ENCODE results near the gene CDC42BPB.

The CDC42BPB gene

GRCh38 chr14:103070263-103070885 is 13.0 kb upstream of the CDC42BPB start:
- no peak overlapping the region for H3K4me3 ChIP-seq (ENCODE audit: low read depth, low read length)
- no peak for TF ChIP-seq CTCF (IDR thresholded peaks at IDR 0.05; ENCODE audit: control insufficient read depth, extremely low read depth, insufficient read depth)
- DNase-seq (ENCODE audit: low read depth): no peak

DNA sequence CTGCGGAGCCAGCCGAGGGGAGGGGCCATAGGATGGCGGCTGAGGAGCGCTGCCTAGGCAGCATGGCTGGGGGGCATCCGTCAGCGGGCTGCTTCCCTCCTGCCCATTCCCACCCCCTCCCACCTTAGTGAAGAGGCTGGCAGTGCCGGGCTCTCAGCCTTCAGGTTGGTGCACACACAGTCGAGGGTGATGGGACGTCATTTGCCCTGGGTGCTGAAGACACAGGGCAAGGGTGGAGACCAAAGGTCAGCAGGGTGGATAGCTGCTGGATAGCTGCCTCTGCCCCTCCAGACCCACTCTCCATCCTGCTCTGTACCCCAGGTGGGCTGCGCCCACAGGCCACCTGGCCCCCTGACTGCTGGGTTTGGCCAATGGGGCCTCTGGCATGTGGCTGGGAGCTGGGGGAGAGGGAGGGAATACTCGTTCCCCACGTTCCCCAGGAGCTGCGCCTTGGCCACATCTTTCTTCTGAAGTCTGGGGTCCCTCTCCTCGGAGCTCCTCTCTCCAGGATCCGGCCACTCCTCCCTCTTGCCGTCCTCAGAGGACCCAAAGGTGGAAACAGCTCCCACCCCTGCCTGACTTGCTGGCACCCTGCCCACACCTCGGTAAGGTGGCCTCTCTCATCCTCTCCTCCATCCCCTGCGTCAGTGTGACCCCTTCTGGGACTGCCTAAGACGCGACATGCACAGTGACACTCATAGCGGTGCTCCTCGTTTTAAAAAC is 11.2 kb upstream of the CDC42BPB start:
- no peak for TF ChIP-seq CTCF (IDR thresholded peaks at IDR 0.05; ENCODE audit: control insufficient read depth, extremely low read depth, insufficient read depth)
- no peak overlapping the region for H3K4me3 ChIP-seq (ENCODE audit: low read depth, low read length)
- DNase-seq (ENCODE audit: low read depth): no peak

DNA sequence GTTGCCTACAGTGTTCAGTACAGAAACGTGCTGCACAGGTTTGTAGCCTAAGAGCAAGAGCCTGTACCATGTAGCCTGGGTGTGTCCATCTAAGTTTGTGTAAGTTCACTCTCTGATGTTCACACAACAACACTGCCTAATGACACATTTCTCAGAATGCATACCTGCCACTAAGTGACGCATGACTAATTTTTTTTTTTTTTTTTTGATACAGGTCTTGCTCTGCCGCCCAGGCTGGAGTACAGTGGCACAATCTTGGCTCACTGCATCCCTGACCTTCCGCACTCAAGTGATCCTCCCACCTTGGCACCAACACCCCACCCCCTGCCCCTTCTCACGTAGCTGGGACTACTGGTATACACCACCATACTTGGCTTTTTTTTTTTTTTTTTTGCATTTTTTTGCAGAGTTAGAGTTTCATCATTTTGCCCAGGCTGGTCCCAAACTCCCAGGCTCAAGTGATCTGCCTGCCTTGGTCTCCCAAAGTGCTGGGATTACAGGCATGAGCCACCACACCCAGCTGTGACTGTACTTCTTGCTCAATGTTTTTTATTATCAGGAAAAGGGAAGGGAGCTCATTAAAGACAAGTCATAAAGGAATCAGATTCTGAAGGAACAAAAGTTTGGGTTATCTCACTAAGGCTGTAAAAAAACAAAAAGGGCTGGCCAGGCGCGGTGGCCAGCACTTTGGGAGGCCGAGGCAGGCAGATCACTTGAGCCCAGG is 10.0 kb upstream of the CDC42BPB start:
- no peak for DNase-seq (ENCODE audit: low read depth)
- TF ChIP-seq CTCF (IDR thresholded peaks at IDR 0.05; ENCODE audit: control insufficient read depth, extremely low read depth, insufficient read depth): no peak
- no peak overlapping the region for H3K4me3 ChIP-seq (ENCODE audit: low read depth, low read length)

DNA sequence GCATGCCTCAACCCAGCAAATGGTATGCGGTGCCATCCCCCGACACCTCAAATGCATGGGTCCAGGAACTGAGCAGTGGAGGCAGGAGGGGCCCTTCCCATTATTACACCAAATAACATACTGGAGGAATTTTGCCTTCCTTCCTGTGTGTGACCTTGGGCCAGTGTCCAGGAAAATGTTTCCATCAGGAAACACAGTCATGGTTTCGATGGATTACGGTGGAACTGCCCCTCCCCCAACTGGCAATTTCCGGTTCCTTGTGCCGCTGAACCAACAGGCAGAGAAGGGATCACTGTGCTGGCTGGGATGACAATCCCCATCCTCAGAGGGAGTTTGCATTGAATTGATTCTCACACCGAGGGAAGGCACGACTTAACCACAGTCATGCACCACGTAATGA is 9.1 kb upstream of the CDC42BPB start:
- no peak overlapping the region for H3K4me3 ChIP-seq (ENCODE audit: low read depth, low read length)
- no peak for TF ChIP-seq CTCF (IDR thresholded peaks at IDR 0.05; ENCODE audit: control insufficient read depth, extremely low read depth, insufficient read depth)
- DNase-seq (ENCODE audit: low read depth): no peak

GRCh38 chr14:103065861-103066260 is 8.5 kb upstream of the CDC42BPB start:
- no peak overlapping the region for H3K4me3 ChIP-seq (ENCODE audit: low read depth, low read length)
- no peak for TF ChIP-seq CTCF (IDR thresholded peaks at IDR 0.05; ENCODE audit: control insufficient read depth, extremely low read depth, insufficient read depth)
- no peak for DNase-seq (ENCODE audit: low read depth)

- TF ChIP-seq CTCF (IDR thresholded peaks at IDR 0.05; ENCODE audit: control insufficient read depth, extremely low read depth, insufficient read depth): no peak
- H3K4me3 ChIP-seq (ENCODE audit: low read depth, low read length): no peak overlapping the region
- DNase-seq (ENCODE audit: low read depth): no peak
These were observed 7.6 kb upstream of the CDC42BPB start for GRCh38 chr14:103064978-103065377.

Data from LNCaP clone FGC (cell line).